ENCODE results near the gene WDR37. TPM values are rescaled to one million over a fixed set of nuclear protein-coding genes. Genes with fewer than 3 reads are reported as not detected.

Gene WDR37
- total RNA-seq, 2 donors from 2014 or later, result 23.8 to 31.3 TPM

GRCh38 chr10:1126461-1126860 is 70.3 kb downstream of the WDR37 start:
- no peaks in the 10 kb centered on the region for H3K27me3 Mint-ChIP-seq

GRCh38 chr10:1127629-1128028 is 71.4 kb downstream of the WDR37 start:
- H3K4me3 Mint-ChIP-seq, result no peak overlapping the region
- no peaks in the 10 kb centered on the region for H3K9me3 Mint-ChIP-seq
- H3K4me1 Mint-ChIP-seq, result peaks cover 4% of the 10 kb centered on the region
- peaks cover 97% of the 10 kb centered on the region for H3K36me3 Mint-ChIP-seq (ENCODE audit: low read depth)
- H3K27me3 Mint-ChIP-seq, result no peaks in the 10 kb centered on the region
- H3K27ac Mint-ChIP-seq, result no peak overlapping the region
- no peak for ATAC-seq (replicated peaks)

More at GRCh38 chr10:1126461-1126860, 70.3 kb downstream of the WDR37 start:
- ATAC-seq (replicated peaks), result no peak
- H3K36me3 Mint-ChIP-seq (ENCODE audit: low read depth), result peaks cover 100% of the 10 kb centered on the region
- H3K27ac Mint-ChIP-seq, result no peak overlapping the region
- no peak overlapping the region for H3K4me3 Mint-ChIP-seq
- H3K4me1 Mint-ChIP-seq, result peaks cover 4% of the 10 kb centered on the region
- no peaks in the 10 kb centered on the region for H3K9me3 Mint-ChIP-seq

- Mint-ChIP-seq H3K27ac (peak overlapping the region; percentile 52), H3K4me3 (no peak overlapping the region), H3K36me3 (ENCODE audit: low read depth) (peaks cover 95% of the 10 kb centered on the region), H3K27me3 (no peaks in the 10 kb centered on the region), H3K9me3 (no peaks in the 10 kb centered on the region), H3K4me1 (peaks cover 4% of the 10 kb centered on the region)
- no peak for ATAC-seq (replicated peaks)
These were observed 71.9 kb downstream of the WDR37 start for GRCh38 chr10:1128115-1128514.

GRCh38 chr10:1128649-1129048 is 72.5 kb downstream of the WDR37 start:
- Mint-ChIP-seq H3K27me3 (no peaks in the 10 kb centered on the region), H3K4me1 (peaks cover 3% of the 10 kb centered on the region), H3K4me3 (no peak overlapping the region), H3K36me3 (ENCODE audit: low read depth) (peaks cover 89% of the 10 kb centered on the region), H3K27ac (no peak overlapping the region), H3K9me3 (no peaks in the 10 kb centered on the region)
- no peak for ATAC-seq (replicated peaks)

- H3K4me1 Mint-ChIP-seq, result peaks cover 5% of the 10 kb centered on the region
- no peak overlapping the region for H3K4me3 Mint-ChIP-seq
- H3K9me3 Mint-ChIP-seq, result no peaks in the 10 kb centered on the region
- H3K27me3 Mint-ChIP-seq, result no peaks in the 10 kb centered on the region
- H3K36me3 Mint-ChIP-seq (ENCODE audit: low read depth), result peaks cover 73% of the 10 kb centered on the region
- ATAC-seq (replicated peaks), result no peak
- no peak overlapping the region for H3K27ac Mint-ChIP-seq
These were observed 74.0 kb downstream of the WDR37 start for GRCh38 chr10:1130226-1130625.

- peaks cover 64% of the 10 kb centered on the region for H3K36me3 Mint-ChIP-seq (ENCODE audit: low read depth)
- H3K4me3 Mint-ChIP-seq, result no peak overlapping the region
- H3K4me1 Mint-ChIP-seq, result peaks cover 5% of the 10 kb centered on the region
- H3K9me3 Mint-ChIP-seq, result no peaks in the 10 kb centered on the region
- ATAC-seq (replicated peaks), result no peak
- no peak overlapping the region for H3K27ac Mint-ChIP-seq
- H3K27me3 Mint-ChIP-seq, result no peaks in the 10 kb centered on the region
These were observed 75.0 kb downstream of the WDR37 start for GRCh38 chr10:1130995-1131790.

GRCh38 chr10:1132584-1132983 is 76.4 kb downstream of the WDR37 start:
- Mint-ChIP-seq H3K4me1 (peaks cover 5% of the 10 kb centered on the region), H3K36me3 (ENCODE audit: low read depth) (peaks cover 50% of the 10 kb centered on the region), H3K27me3 (no peaks in the 10 kb centered on the region), H3K4me3 (no peak overlapping the region), H3K9me3 (no peaks in the 10 kb centered on the region), H3K27ac (no peak overlapping the region)
- no peak for ATAC-seq (replicated peaks)

- ATAC-seq (replicated peaks), result no peak
- peaks cover 6% of the 10 kb centered on the region for H3K9me3 Mint-ChIP-seq
- peaks cover 40% of the 10 kb centered on the region for H3K36me3 Mint-ChIP-seq (ENCODE audit: low read depth)
- H3K4me1 Mint-ChIP-seq, result peaks cover 5% of the 10 kb centered on the region
- no peaks in the 10 kb centered on the region for H3K27me3 Mint-ChIP-seq
- H3K4me3 Mint-ChIP-seq, result no peak overlapping the region
- H3K27ac Mint-ChIP-seq, result peak overlapping the region; percentile 79
These were observed 77.4 kb downstream of the WDR37 start for GRCh38 chr10:1133495-1134045.

GRCh38 chr10:1134156-1134555 is 78.0 kb downstream of the WDR37 start:
- no peak for ATAC-seq (replicated peaks)
- Mint-ChIP-seq H3K4me3 (no peak overlapping the region), H3K9me3 (peaks cover 11% of the 10 kb centered on the region), H3K36me3 (ENCODE audit: low read depth) (peaks cover 34% of the 10 kb centered on the region), H3K27me3 (no peaks in the 10 kb centered on the region), H3K4me1 (peaks cover 5% of the 10 kb centered on the region), H3K27ac (peak overlapping the region; percentile 79)

GRCh38 chr10:1136268-1136667 is 80.1 kb downstream of the WDR37 start:
- Mint-ChIP-seq H3K4me3 (no peak overlapping the region), H3K9me3 (peaks cover 14% of the 10 kb centered on the region), H3K27ac (no peak overlapping the region), H3K36me3 (ENCODE audit: low read depth) (peaks cover 13% of the 10 kb centered on the region), H3K4me1 (peaks cover 5% of the 10 kb centered on the region), H3K27me3 (no peaks in the 10 kb centered on the region)
- no peak for ATAC-seq (replicated peaks)

- Mint-ChIP-seq H3K4me1 (peaks cover 5% of the 10 kb centered on the region), H3K27ac (no peak overlapping the region), H3K9me3 (peaks cover 14% of the 10 kb centered on the region), H3K4me3 (no peak overlapping the region), H3K36me3 (ENCODE audit: low read depth) (peaks cover 2% of the 10 kb centered on the region), H3K27me3 (peaks cover 2% of the 10 kb centered on the region)
- no peak for ATAC-seq (replicated peaks)
These were observed 81.4 kb downstream of the WDR37 start for GRCh38 chr10:1137499-1138163.

- H3K4me1 Mint-ChIP-seq, result peaks cover 4% of the 10 kb centered on the region
- peaks cover 6% of the 10 kb centered on the region for H3K27me3 Mint-ChIP-seq
- no peak overlapping the region for H3K27ac Mint-ChIP-seq
- H3K36me3 Mint-ChIP-seq (ENCODE audit: low read depth), result no peaks in the 10 kb centered on the region
- H3K4me3 Mint-ChIP-seq, result no peak overlapping the region
- no peak for ATAC-seq (replicated peaks)
- peaks cover 14% of the 10 kb centered on the region for H3K9me3 Mint-ChIP-seq
These were observed 82.3 kb downstream of the WDR37 start for GRCh38 chr10:1138529-1138928.

GRCh38 chr10:1141261-1141660 is 85.1 kb downstream of the WDR37 start:
- no peaks in the 10 kb centered on the region for H3K4me1 Mint-ChIP-seq
- H3K27me3 Mint-ChIP-seq, result peaks cover 6% of the 10 kb centered on the region
- no peak for ATAC-seq (replicated peaks)
- peaks cover 18% of the 10 kb centered on the region for H3K9me3 Mint-ChIP-seq
- no peak overlapping the region for H3K4me3 Mint-ChIP-seq
- H3K36me3 Mint-ChIP-seq (ENCODE audit: low read depth), result no peaks in the 10 kb centered on the region
- no peak overlapping the region for H3K27ac Mint-ChIP-seq

GRCh38 chr10:1141701-1142100 is 85.5 kb downstream of the WDR37 start:
- Mint-ChIP-seq H3K36me3 (ENCODE audit: low read depth) (no peaks in the 10 kb centered on the region), H3K27me3 (peaks cover 6% of the 10 kb centered on the region), H3K9me3 (peaks cover 18% of the 10 kb centered on the region), H3K4me3 (no peak overlapping the region), H3K4me1 (no peaks in the 10 kb centered on the region), H3K27ac (no peak overlapping the region)
- no peak for ATAC-seq (replicated peaks)

GRCh38 chr10:1142596-1142995 is 86.4 kb downstream of the WDR37 start:
- Mint-ChIP-seq H3K4me1 (no peaks in the 10 kb centered on the region), H3K36me3 (ENCODE audit: low read depth) (no peaks in the 10 kb centered on the region), H3K27me3 (peaks cover 6% of the 10 kb centered on the region), H3K9me3 (peaks cover 18% of the 10 kb centered on the region), H3K4me3 (no peak overlapping the region), H3K27ac (no peak overlapping the region)
- no peak for ATAC-seq (replicated peaks)

Measured in activated T-helper 17 cell treated with anti-CD3 and anti-CD28 coated beads, Interleukin-2, amount 50 U/mL, for 72 hours (primary cell).